ENCODE data around the gene STKLD1.
"Not testable (repeated sequence)": the region's sequence is repeated elsewhere in the genome, so short reads cannot be mapped to it uniquely, and the experiment has no call there.

The STKLD1 gene

DNA sequence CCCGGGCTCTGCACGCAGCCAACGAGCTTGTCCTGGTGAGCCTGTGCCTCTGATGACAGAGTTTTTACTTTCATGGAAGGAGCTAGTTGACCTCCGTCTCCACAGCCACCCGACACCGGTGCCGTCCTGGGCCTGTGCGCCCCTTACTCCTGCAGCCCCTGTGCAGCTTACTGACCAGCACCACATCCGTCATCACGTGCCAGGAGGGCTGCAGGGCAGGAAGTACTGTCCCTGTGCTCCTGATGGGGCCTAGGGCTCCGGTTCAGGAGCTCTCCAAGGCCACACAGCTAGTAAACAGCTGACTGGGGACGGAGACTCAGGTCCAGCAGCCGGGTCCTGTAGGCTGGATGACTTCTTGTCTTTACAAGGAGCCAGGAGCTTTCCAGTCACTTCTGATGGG is 10.2 kb downstream of the STKLD1 start:
- no peak for DNase-seq (ENCODE audit: low read depth)

DNA sequence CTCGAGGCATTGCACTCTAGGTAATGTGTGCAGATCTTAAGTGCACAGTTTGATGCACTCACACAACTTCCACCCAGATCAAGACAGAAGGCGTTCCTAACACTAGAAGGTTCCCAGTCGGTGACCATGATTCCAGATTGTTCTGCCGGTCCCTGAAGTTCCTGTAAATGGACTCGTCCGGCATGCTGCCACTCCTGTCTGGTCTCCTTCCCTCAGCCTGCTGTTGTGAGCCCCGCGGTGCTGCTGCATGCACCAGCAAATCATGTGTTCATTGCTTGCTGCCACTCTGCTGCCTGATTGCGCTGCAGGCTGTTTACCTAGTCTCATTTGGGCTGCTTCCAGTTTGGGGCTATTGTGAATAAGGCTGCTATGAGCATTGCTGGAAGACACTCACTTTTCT is 11.5 kb downstream of the STKLD1 start:
- no peak for DNase-seq (ENCODE audit: low read depth)

DNA sequence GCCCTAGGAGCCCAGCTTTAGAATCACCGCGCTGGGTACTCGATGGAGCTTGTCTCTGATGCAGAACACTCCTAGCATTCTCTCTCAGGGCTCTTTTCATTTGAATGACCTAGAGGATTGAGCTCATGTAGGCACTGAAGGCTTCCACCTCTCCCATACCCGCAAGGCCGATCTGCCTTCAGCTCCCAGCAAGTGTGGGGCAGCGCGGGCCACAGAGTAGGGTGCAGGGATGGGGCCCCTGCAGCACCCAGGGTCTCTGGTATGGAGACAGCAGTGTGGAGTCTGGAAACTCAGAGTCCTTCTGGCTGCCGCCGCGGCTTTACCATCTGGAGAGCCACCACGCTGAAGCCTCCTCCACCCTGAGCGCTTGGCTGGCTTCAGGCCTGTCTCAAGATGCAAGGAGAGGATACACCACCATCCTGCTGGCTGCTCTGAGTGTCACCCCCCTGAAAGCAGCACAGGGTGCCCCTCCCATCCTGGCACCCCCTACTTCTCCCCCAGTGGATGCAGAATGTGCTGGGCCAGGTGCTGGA is 12.9 kb downstream of the STKLD1 start:
- no peak for DNase-seq (ENCODE audit: low read depth)

DNA sequence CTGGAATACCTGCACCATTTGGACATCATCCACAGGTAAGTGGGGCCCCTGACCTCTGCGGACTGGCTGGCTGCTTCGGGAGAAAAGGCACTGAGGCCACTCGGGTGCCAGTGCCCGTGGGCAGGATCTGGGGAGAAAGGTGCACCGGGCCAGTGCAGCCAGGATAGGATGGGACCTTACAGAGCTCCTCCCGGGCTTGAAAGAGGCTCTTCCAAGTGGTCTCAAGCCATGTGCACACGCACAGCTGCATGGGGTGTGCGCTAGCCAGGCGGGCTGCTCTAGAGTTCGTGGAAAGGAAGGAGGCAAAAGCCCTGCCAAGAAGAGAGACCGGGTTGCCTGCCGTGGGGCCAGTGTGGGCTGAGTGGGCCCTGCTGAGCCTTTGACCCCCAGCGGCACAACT is 13.4 kb downstream of the STKLD1 start:
- no peak for DNase-seq (ENCODE audit: low read depth)

DNA sequence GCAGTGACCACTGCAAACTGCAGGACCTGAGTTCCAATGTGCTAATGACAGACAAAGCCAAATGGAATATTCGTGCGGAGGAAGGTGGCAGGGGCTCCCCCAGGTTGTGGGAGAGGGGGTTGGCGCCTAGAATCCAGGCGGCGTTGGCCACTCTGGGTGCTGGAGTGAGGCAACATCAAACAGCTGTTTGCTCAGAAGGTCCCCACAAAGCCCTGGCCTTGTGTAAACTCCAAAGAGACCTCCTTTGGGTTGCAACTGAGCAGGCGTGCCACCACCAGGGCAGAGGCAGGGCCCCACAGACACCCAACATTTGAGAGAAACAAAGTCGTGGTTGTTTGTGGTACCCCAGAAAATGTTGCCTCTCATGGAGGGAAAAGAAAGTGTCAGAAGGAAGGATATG is 14.5 kb downstream of the STKLD1 start:
- no peak for DNase-seq (ENCODE audit: low read depth)

DNA sequence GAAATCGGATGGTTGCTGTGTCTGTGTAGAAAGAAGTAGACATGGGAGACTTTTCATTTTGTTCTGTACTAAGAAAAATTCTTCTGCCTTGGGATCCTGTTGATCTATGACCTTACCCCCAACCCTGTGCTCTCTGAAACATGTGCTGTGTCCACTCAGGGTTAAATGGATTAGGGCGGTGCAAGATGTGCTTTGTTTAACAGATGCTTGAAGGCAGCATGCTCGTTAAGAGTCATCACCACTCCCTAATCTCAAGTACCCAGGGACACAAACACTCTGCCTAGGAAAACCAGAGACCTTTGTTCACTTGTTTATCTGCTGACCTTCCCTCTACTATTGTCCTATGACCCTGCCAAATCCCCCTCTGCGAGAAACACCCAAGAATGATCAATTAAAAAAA is 15.3 kb downstream of the STKLD1 start:
- not testable (repeated sequence) for DNase-seq (ENCODE audit: low read depth)

DNA sequence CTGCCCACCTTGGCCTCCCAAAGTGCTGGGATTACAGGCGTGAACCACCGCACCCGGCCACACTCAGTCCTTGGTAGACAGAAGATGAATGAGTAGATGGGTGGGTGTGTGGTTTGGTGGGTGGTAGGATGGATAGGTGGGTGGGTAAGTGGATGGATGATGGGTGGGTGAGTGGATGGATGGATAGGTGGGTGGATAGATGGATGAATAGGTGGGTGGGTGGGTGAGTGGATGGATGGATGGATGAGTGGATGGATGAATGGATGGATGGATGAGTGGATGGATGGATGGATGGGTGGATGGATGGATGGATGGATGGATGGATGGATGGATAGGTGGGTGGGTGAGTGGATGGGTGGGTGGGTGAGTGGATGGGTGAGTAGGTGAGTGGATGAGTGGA is 16.1 kb downstream of the STKLD1 start:
- not testable (repeated sequence) for DNase-seq (ENCODE audit: low read depth)

DNA sequence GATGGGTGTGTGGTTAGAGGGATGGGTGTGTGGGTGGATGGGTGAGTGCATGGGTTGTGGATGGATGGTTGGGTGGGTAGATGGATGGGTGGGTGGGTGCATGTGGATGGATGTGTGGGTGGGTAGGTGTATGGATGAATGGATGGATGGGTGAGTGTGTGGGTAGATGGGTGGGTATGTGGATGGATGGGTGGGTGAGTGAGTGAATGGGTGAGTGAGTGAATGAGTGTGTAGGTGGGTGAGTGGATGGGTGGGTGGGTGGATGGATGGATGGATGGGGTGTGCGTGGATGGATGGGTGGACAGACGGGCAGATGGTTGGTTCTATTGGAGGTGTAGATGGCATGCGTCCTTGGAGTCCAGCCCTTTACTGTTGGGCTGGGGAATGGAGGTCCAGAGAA is 17.2 kb downstream of the STKLD1 start:
- no peak for DNase-seq (ENCODE audit: low read depth)

DNA sequence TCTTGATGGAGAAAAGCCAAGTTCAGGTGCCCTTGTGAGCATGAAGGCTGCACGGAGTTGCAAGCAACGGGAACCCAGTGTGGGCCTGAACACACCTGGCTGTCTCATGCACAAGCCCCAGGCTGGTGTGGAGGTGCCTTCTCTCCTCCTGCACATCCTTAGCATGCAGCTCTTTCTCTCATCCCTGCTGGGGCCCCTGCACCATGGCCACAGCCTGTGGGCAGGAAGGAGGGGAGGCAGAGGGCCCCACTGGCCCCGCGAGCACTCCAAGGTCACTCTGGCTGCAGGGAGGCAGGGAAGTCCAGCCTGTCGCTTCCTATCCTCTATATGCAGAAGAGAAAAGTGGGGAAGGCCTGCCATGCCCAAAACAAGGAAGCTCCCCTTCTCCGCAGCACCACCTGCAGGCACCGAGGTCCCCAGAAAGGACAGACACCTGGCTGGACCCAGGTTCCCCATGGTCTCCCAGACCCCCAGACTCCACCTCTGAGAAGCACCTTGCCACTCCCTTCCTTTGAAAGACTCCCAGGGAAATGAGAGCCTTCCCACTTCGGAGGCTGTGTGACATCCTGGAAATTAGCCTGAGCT is 18.6 kb downstream of the STKLD1 start:
- DNase-seq (ENCODE audit: low read depth): no peak

DNA sequence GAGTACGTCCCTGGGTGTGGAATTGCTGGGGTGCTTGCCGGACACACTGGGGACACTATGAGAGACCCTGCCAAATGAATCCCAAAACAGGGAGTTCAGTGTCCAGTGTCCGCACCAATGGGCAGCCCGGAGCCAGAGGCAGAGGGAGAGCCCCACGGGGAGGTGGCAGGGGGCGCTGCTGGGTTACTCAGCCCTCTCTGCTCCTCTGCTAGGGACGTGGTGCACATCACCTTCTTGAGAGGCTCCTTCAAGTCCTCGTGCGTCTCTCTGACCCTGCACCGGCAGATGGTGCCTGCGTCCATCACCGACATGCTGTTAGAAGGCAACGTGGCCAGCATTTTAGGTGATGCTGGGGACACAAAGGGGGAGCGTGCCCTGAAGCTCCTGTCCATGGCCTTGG is 20.8 kb downstream of the STKLD1 start:
- no peak for DNase-seq (ENCODE audit: low read depth)

DNA sequence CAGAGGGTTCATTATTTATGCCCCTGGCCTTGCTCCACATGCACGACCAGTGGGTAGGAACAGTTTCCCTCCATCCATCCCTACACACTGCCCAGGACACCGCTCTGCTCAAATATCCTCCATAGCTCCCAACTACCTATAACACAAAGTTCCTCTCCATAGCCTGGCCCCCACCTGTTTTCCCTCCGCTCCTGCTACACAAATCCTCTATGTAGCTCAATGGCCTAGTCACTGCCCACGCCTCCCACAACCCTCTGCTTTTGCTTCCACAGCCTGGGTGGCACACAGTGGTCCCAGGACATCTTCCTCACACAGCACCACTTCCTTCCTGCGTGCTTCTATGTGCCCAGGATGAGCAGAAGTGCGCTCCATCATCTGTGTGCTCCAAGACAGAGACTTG is 21.2 kb downstream of the STKLD1 start:
- no peak for DNase-seq (ENCODE audit: low read depth)

DNA sequence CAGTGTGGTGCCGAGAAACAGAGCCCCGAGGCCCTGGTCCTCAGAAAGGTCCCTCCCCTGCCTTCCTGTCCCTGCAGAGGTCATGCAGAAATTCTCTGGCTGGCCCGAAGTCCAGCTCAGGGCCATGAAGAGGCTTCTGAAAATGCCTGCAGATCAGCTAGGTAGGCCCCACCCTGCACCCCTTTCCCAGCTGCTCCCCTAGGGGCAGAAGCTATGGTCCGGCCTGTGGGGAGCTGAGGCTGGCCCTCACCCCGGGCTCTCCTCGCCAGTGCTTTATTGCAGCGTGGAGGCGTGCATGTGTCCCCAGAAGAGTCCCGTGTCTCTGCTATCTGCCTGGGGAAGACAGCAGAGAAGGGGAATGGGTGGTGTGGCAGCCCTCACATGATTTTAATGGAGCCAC is 21.7 kb downstream of the STKLD1 start:
- no peak for DNase-seq (ENCODE audit: low read depth)

DNA sequence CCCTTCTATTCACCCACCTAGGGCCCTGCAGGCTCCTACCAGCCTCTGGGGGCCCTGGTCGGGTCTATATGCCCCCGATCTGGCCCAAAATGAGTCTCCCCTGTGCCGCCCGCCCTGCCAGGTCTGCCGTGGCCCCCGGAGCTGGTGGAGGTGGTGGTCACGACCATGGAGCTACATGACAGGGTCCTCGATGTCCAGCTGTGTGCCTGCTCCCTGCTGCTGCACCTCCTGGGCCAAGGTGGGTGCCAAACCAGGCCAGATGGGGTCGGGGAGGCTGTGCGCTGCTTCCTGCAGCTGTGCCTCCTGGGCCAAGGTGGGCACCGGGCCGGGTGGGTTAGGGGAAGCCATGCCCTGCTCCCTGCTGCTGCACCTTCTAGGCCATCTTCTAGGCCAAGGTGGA is 24.1 kb downstream of the STKLD1 start:
- no peak for DNase-seq (ENCODE audit: low read depth)

DNA sequence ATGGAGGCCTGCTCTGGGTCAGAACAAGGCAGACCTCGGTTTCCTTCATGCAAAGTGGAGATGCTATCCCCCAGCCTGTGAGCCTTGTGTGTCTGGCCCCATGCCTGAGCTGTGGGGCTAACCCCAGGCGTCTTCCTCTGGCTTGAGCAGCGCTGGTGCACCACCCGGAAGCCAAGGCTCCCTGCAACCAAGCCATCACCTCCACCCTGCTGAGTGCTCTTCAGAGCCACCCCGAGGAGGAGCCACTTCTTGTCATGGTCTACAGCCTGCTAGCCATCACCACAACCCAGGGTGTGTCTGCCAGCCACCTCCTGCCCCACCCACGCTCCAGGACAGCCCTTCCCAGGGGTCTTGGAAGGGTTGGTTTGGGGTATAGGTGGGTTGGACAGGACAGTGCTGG is 25.4 kb downstream of the STKLD1 start:
- no peak for DNase-seq (ENCODE audit: low read depth)

DNA sequence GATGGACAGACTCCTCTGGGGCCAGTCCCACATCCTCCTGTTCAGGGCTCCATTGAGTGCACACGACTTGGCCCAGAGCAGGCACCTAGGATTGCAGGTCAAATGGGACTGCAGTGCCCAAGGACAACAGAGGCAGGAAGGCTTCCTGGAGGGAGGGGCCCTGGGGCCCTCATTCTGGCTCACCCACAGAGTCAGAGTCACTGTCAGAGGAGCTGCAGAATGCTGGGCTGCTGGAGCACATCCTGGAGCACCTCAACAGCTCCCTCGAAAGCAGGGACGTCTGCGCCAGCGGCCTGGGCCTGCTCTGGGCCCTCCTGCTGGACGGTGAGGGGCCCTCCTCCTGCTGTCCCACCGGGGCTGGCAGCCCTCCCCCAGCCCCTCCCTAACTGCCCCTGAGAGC is 26.5 kb downstream of the STKLD1 start:
- DNase-seq (ENCODE audit: low read depth): no peak

DNA sequence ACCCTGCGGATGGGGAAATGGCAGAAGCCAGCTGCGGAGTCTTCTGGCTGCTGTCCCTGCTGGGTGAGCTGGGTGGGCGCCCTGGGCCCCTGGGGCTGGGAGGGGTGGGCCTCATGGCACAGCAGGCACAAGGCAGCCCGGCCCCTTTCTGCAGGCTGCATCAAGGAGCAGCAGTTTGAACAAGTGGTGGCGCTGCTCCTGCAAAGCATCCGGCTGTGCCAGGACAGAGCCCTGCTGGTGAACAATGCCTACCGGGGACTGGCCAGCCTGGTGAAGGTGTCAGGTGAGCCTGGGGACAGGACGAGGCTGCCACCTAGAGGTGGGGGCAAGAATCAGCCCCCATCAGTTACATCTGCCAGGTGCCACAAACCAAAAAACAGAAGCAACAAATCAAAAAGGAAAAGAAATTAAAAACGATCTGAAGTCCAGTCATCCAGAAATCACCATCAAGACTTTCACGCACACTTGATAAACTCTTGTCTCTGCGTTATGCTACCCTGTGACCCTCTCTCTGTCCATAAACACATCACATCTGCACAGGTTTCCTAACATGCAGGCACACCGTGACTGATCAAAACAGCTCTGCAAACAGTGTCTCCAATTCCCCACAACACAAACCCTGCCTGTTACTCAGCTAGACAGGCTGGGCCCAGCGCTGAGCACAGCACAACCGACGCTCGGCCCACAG is 27.7 kb downstream of the STKLD1 start:
- no peak for DNase-seq (ENCODE audit: low read depth)

DNA sequence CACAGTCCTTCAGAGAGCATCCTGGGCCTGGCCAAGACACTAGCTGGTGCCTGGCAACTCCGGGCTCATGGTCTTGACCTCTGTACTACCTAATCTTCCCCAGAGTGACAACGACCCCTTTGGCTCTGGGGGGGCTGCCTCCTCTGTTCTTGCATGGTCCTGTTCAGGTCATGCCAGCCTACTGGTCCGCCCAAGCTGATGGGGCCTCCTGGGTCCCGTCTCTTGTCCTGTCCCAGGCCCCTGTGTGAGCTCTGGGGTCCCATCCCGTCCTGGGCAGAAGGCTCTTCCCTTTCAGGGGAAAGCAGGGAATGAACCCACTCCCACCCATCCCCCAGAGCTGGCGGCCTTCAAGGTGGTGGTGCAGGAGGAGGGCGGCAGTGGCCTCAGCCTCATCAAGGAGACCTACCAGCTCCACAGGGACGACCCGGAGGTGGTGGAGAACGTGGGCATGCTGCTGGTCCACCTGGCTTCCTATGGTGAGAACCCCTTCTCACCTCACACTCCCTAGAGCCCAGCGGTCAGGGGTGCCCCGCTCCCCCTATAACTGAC is 28.4 kb downstream of the STKLD1 start:
- no peak for DNase-seq (ENCODE audit: low read depth)

DNA sequence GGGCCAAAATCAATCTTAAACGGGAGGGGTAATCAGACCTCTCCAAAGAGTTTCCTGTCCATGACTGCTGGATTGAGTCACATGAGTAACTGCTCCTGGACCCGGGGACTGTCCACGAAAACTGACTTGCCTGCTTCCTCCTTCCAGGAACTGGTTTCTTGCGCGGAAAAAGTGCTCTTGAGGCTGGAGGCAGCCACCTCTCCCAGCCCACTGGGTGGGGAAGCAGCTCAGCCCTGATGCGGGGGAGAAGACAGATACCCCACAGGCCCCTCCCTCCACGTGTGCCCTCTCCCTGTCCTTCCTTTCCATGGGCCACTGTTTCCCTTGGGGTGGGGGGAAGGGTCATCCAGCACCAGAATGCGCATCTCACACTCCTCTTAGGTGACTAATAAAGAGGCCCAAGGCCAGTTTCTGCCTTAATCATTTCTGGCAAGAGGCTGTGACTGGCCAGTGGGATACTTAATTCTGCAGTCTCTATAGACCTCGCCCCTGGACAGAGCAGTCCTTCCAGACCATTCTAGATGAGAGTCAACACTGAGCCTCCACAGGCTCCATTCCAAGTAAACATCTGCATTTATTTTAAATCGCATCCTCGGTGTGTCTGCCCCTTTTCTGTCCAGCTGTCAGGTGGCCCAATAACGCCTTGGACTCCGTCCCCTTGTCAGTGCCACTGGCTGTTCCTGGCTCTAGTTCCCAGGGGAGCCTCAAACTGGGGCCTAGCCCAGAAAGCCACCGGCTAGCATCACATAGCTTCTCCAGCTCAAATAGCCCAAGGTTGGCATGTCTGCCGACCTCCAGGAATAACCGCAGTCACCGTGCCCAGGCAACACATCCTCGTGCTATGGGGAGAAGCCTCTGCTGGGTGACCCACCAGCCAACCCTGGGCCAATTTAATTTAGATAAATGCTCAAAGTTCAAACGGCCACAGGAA is 29.6 kb downstream of the STKLD1 start:
- peak; percentile 37 for DNase-seq (ENCODE audit: low read depth)

DNA sequence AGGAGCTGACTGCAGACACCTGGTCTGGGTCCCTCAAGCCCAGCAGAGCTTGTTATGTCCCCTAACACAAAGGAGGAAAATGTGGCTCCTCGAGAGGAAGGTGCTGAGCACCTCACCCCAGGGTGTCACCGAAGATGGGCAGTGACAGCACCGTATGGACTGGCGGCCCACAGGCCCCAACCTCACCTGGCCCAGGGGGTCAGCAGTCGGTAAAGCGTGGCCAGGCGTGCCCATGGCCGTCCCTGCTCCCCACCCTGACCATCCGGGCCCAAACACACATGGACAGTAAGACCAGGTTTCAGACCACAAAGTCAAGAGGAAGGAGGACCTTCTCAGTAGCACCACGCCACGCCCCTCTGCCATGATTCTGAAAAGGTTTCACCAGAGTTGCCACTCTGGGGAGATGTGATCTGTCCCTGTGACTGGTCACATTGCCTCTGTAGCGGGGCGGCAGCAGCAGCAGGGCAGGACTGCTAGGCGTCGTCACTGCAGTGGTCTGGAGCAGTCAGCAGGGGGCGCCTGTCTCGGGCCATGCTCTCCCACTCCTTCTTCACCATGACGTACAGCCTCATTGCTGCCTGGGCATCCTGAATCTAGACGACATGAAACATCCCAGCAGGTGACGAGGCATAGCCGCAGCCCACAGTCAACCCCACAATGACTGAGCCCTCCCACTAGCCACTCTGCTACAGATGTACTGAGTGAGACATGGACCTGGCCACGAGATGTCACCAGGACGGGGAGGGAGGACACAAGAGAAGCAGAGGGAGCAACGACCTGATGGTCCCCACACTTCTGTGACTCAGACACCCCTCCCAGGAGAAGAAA is 30.5 kb downstream of the STKLD1 start:
- peak; percentile 43 for DNase-seq (ENCODE audit: low read depth)

DNA sequence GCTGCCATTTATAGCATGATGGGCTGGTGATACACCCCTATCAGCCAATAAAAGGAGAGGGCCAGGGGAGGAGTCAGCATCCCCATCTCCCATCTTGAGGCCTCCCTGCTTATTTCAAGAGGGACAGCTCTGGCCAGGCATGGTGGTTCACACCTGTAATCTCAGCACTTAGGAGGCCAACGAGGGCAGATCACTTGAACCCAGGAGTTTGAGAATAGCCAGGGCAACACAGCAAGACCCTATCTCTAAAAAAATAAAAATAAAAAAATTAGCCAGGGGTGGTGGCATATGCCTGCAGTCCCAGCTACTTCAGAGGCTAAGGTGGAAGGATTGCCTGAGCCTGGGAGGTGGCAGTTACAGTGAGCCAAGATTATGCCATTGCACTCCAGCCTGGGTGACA is 31.9 kb downstream of the STKLD1 start:
- no peak for DNase-seq (ENCODE audit: low read depth)

DNA sequence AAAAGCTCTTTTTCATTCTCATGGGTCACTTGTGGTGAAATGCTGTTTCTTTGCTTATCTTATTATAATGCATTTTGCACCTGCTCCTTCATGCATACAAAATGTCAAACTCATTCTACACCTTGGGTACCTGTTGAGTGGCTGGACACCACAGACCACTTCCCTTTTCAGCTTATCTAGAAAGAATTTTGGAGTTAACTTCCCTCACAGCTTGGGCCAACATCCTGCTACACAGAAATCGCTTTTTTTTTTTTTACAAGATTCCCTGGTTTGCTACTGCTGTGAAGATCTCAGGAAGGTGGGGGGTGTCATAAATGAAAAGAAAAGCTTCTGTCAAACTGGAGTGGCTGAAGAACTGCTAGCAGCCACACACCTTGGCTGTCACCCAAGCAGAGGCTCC is 39.0 kb downstream of the STKLD1 start:
- no peak for DNase-seq (ENCODE audit: low read depth)
